HepG2 (cell line): ENCODE results near the gene IRAK4. TPM values are rescaled to one million over a fixed set of nuclear protein-coding genes. Genes with fewer than 3 reads are reported as not detected.

ENCODE experiments used
- ATAC-seq: fragments of 200-7000 bp; cut with Tn5 transposase; 3 replicates; pipeline ENCODE4 v1.9.1; 2020; ENCODE audit warnings: mild to moderate bottlenecking, moderate library complexity
- BruUV-seq: library from RNA; stranded (reverse); fragments of 400-500 nt; replicated peaks from 2 replicates; lab custom pipeline; 2021; lab: Mats Ljungman, UMichigan
- CTCF ChIA-PET: fragments of 300-600 bp; formaldehyde crosslinking; extraction: SDS; loops from one replicate; lab custom pipeline; 2021; ENCODE audit warnings: low total read pairs, inconsistent platforms, low intra/inter-chr PET ratio; lab: Yijun Ruan, JAX
- POLR2A ChIA-PET: fragments of 350-600 bp; sonication (Branson Sonifier 250); formaldehyde crosslinking; loops from one replicate; lab custom pipeline; 2020; ENCODE audit warnings: antibody characterized with exemption, inconsistent platforms; lab: Yijun Ruan, JAX
- DNase-seq: peaks from one replicate; pipeline ENCODE4 v3.0.0-alpha.2; 2015; ENCODE audit warnings: low spot score
- FAIRE-seq: peaks from 3 replicates; lab custom pipeline; 2011; peaks lifted over from hg19 to GRCh38; lab: Jason Lieb, UNC
- H2AFZ ChIP-seq: one replicate; pipeline ENCODE4 v1.6.1; 2011; ENCODE audit warnings: low read length, inconsistent platforms
- H3K27ac ChIP-seq: fragments of 300-600 bp; 3 replicates; pipeline ENCODE4 v1.8.0; 2011; ENCODE audit warnings: mixed run types, mild to moderate bottlenecking, mixed read lengths, low read length, inconsistent platforms; ENCODE audit not compliant: insufficient read depth; ENCODE audit errors: extremely low read length
- H3K27me3 ChIP-seq, 2 experiments: fragments of 200-600 bp in 1 of 2; 2 replicates in 1 of 2; 3 replicates in 1 of 2; pipeline versions ENCODE4 v1.6.0 to v1.8.0; 2011; ENCODE audit warnings: low read length in 2 of 2, mild to moderate bottlenecking in 2 of 2, moderate library complexity in 2 of 2, inconsistent platforms in 1 of 2; ENCODE audit not compliant: insufficient read depth in 2 of 2, control insufficient read depth in 1 of 2
- H3K36me3 ChIP-seq, 2 experiments: fragments of 200-600 bp in 1 of 2; replicated peaks in 1 of 2; 2 replicates in 1 of 2; 3 replicates in 1 of 2; pipeline versions ENCODE4 v1.5.1 to v1.8.0; 2011; ENCODE audit warnings: low read length in 2 of 2, inconsistent platforms in 1 of 2; ENCODE audit not compliant: insufficient read depth in 2 of 2, control insufficient read depth in 1 of 2
- H3K4me1 ChIP-seq: 2 replicates; pipeline ENCODE4 v1.5.1; 2012; ENCODE audit warnings: low read length, inconsistent platforms; ENCODE audit not compliant: insufficient read depth
- H3K4me2 ChIP-seq: 2 replicates; pipeline ENCODE4 v1.6.0; 2011; ENCODE audit warnings: low read depth, low read length, inconsistent platforms
- H3K4me3 ChIP-seq, 3 experiments: fragments of 200-600 bp in 1 of 3; sonication (generic), shearing (Covaris generic) in 1 of 3; replicated peaks in 1 of 3; 2 replicates each; pipeline ENCODE4 v1.5.1; 2011 to 2016; ENCODE audit warnings: low read length in 3 of 3, inconsistent platforms in 2 of 3, low read depth in 2 of 3, mild to moderate bottlenecking in 2 of 3, control low read depth in 1 of 3, mixed read lengths in 1 of 3; ENCODE audit not compliant: insufficient read depth in 1 of 3
- H3K79me2 ChIP-seq: one replicate; pipeline ENCODE4 v1.6.1; 2011; ENCODE audit warnings: low read length, inconsistent platforms; ENCODE audit not compliant: insufficient read depth
- H3K9ac ChIP-seq: 2 replicates; pipeline ENCODE4 v1.6.0; 2011; ENCODE audit warnings: mild to moderate bottlenecking, low read depth, low read length, inconsistent platforms; ENCODE audit not compliant: insufficient read depth
- H3K9me3 ChIP-seq: 2 replicates; pipeline ENCODE4 v1.5.1; 2012; ENCODE audit warnings: mild to moderate bottlenecking, low read length
- H4K20me1 ChIP-seq: 2 replicates; pipeline ENCODE4 v1.6.0; 2011; ENCODE audit warnings: inconsistent platforms, mild to moderate bottlenecking, low read length, moderate library complexity; ENCODE audit not compliant: insufficient read depth
- GABPA ChIP-seq, 2 experiments: IDR thresholded peaks; 2 replicates each; pipeline ENCODE4 v1.6.1; 2011 to 2016; ENCODE audit warnings: low read depth in 2 of 2, low read length in 1 of 2, missing biosample characterization in 1 of 2, missing genetic modification characterization in 1 of 2
- RELA ChIP-seq: sonication (generic); formaldehyde crosslinking; IDR thresholded peaks from 2 replicates; pipeline ENCODE4 v1.4.0; 2020; ENCODE audit warnings: missing genetic modification reagents
- RFXANK ChIP-seq: IDR thresholded peaks from 2 replicates; pipeline ENCODE4 v1.6.1; 2016
- ZBTB7B ChIP-seq: sonication (generic); formaldehyde crosslinking; IDR thresholded peaks from 2 replicates; pipeline ENCODE4 v1.4.0; 2020; ENCODE audit warnings: missing genetic modification reagents
- WGBS: methylation state at CpG from one replicate; pipeline ENCODE4 v1.1.6; 2017; ENCODE audit warnings: low lambda C conversion rate; 5-methylcytosine and 5-hydroxymethylcytosine counted together
- in situ Hi-C: cut with HindIII; loops from 2 replicates; pipeline ENCODE4 v1.10.0; 2017; ENCODE audit warnings: low pct_unique_long_range_greater_than_20kb; ENCODE audit not compliant: extremely low pct_ligation_motif_present
- intact Hi-C: fragments of 100-400 bp; cut with micrococcal nuclease; formaldehyde crosslinking; loops from one replicate; pipeline ENCODE4 v1.10.0; 2022; ENCODE audit not compliant: unreplicated experiment
- polyA plus RNA-seq, 8 experiments: library from polyadenylated mRNA; depleted of rRNA in 3 of 8; stranded (reverse) in 7 of 8; unstranded in 1 of 8; fragments of >200 nt; fragmentation: Illumina TruSeq in 4 of 8; extraction: Trizol in 4 of 8; gene quantifications; 2 replicates each; pipeline versions ENCODE4 v1.2.1 to v1.2.3, GENCODE V29; 2011 to 2016; ENCODE audit warnings: low read depth in 4 of 8, missing spikeins in 1 of 8, mixed read lengths in 1 of 8; ENCODE audit not compliant: insufficient read depth in 1 of 8
- total RNA-seq, 5 experiments: library from RNA; depleted of rRNA; stranded (reverse); fragments of >200 nt; fragmentation: Illumina TruSeq; extraction: Trizol; gene quantifications; 2 replicates each; pipeline ENCODE4 v1.2.3, GENCODE V29; 2016; ENCODE audit warnings: low read depth in 1 of 5
- TF ChIP-seq, protein P1 (sequence below): sonication (generic); formaldehyde crosslinking; IDR thresholded peaks from 2 replicates; pipeline ENCODE4 v1.4.0; 2020; ENCODE audit warnings: mild to moderate bottlenecking, missing genetic modification reagents

IRAK4 gene
- total and polyA plus RNA-seq, 2 of the 13 experiments (the other 11 are each of a cell fraction or from before 2014, with no cell fraction given) = 6.6 to 7.1 TPM

DNA sequence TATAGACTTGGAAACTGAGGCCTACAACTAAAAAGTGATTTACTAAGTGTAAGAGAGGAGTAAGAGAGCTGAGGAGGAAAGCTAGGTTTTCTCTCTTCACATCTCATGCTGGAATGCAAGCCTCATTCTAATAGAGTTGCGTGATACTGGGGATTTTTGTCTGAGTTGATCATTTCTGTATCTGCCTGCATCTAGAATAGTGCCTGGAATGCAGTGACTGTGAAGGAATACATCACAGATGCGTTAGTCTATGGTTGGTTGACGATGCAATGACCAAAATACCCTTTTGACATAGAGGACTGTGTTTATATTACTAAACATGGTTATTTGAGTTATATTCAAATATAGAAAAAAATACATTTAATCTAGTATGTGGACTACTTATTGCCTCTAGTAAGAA, 67.9 kb downstream of the IRAK4 start:
- BruUV-seq = no TSS peak
- ChIA-PET POLR2A (no interaction called here), CTCF (no interaction called here)
- H3K79me2 ChIP-seq = no peaks in the 10 kb centered on the region
- H2AFZ ChIP-seq = no peak overlapping the region
- DNase-seq (no peak), FAIRE-seq (no peak), ATAC-seq (no peak)
- H3K27ac ChIP-seq = no peak overlapping the region
- no peaks in the 10 kb centered on the region for H3K9me3 ChIP-seq
- no peak overlapping the region for H3K4me3 ChIP-seq
- H3K4me2 ChIP-seq = no peak overlapping the region
- TF ChIP-seq RFXANK (CRISPR knock-in tag) = no peak
- no peak for TF ChIP-seq RELA (CRISPR knock-in tag)
- TF ChIP-seq GABPA (IDR thresholded peaks at IDR 0.05; ENCODE audit: low read depth, low read length) = no peak
- TF ChIP-seq GABPA (CRISPR knock-in tag; IDR thresholded peaks at IDR 0.05; ENCODE audit: low read depth) = no peak
- TF ChIP-seq, protein P1, sequence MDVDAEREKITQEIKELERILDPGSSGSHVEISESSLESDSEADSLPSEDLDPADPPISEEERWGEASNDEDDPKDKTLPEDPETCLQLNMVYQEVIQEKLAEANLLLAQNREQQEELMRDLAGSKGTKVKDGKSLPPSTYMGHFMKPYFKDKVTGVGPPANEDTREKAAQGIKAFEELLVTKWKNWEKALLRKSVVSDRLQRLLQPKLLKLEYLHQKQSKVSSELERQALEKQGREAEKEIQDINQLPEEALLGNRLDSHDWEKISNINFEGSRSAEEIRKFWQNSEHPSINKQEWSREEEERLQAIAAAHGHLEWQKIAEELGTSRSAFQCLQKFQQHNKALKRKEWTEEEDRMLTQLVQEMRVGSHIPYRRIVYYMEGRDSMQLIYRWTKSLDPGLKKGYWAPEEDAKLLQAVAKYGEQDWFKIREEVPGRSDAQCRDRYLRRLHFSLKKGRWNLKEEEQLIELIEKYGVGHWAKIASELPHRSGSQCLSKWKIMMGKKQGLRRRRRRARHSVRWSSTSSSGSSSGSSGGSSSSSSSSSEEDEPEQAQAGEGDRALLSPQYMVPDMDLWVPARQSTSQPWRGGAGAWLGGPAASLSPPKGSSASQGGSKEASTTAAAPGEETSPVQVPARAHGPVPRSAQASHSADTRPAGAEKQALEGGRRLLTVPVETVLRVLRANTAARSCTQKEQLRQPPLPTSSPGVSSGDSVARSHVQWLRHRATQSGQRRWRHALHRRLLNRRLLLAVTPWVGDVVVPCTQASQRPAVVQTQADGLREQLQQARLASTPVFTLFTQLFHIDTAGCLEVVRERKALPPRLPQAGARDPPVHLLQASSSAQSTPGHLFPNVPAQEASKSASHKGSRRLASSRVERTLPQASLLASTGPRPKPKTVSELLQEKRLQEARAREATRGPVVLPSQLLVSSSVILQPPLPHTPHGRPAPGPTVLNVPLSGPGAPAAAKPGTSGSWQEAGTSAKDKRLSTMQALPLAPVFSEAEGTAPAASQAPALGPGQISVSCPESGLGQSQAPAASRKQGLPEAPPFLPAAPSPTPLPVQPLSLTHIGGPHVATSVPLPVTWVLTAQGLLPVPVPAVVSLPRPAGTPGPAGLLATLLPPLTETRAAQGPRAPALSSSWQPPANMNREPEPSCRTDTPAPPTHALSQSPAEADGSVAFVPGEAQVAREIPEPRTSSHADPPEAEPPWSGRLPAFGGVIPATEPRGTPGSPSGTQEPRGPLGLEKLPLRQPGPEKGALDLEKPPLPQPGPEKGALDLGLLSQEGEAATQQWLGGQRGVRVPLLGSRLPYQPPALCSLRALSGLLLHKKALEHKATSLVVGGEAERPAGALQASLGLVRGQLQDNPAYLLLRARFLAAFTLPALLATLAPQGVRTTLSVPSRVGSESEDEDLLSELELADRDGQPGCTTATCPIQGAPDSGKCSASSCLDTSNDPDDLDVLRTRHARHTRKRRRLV (CRISPR knock-in tag) = no peak
- no peak for TF ChIP-seq ZBTB7B
- peaks cover 0 to 1% of the 10 kb centered on the region in 2 experiments; a peak in 2 of 5 replicates for H3K27me3 ChIP-seq
- H3K36me3 ChIP-seq = no peaks in the 10 kb centered on the region
- no peaks in the 10 kb centered on the region for H3K4me1 ChIP-seq
- intact Hi-C loops (no loop called here), in situ Hi-C loops (no loop called here)
- 37% methylated on average over 3 of the region's 3 CpGs for WGBS
- H4K20me1 ChIP-seq = no peaks in the 10 kb centered on the region
- no peak overlapping the region for H3K9ac ChIP-seq
